GM12872 (cell line): ENCODE measurements around the gene KCNQ1OT1.

Source experiments
- CTCF ChIP-seq: IDR thresholded peaks from 3 replicates; pipeline ENCODE4 v1.5.1; 2011; ENCODE audit warnings: low read depth, mild to moderate bottlenecking, low read length, moderate library complexity; ENCODE audit not compliant: insufficient read depth

KCNQ1OT1 gene

GRCh38 chr11:2589538-2589934, 110.3 kb downstream of the KCNQ1OT1 start:
- no peak for TF ChIP-seq CTCF

DNA sequence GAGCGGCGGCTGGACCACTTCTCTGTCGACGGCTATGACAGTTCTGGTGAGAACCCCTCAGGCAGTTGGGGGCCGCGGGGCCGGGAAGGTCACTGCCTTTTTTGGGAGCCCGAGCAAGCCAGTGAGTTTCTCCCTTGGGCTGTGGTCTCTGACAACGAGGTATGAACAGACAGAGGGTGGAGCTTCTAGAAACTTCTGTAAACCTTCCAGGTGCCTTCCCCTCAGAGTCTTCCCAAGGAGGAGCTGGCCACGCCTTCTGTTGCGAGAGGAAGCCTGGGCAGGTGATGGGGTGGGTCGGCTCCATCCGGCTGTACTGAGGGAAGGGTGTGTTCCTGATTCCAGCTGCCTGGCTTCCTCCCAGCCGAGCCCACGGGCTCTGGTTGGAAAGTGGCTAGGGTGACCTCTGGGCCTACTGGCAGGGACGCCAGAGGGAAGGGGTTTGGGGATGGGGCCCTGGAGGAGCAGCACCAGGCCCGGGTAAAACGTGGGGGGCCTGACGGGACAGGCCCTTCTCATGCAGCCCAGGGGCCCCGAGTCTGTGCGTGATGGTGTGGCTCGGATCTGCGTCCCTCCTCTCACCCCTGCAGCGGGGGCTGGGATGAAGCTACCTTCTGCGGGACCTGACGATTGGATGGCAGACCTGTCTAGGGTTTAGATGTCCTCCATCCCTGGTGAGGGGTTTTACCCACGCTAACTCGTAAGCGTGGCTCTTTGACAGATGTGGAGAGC, 110.8 kb downstream of the KCNQ1OT1 start:
- TF ChIP-seq CTCF: no peak

DNA sequence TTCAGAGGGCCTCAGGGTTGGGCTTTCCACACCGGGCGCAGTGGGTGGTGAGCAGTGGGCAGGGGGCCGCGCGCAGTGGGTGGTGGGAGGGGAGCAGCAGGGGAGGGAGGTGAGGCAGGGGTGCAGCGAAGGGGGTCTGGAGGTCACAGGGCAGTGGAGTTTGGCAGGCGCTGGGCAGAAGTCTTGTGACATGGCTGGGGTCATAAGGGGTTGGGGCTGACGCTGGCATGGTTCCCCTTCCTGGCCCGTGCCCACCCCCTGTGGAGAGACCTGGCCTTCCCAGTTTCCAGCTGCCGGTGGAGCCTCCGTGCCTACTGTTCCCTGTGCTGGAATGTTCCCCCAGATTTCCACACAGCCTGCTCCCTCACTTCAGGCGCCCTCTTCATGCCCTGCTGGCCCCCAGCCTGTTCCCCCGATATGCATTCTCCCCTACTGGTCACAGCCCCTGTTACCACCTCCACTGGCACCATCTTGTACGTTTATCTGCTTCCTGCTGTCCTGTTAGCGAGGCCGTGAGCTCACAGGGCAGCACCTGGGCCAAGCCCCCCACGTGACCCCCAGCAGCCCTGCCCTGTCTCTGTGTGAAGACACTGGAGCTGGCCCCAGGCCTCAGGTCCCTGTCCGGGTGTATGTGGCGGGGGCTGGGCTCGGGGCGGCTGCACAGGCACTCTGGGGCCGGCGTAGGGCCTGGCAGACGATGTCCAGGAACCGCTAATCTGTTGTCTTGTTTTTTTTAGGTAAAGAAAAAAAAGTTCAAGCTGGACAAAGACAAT, 111.6 kb downstream of the KCNQ1OT1 start:
- TF ChIP-seq CTCF: no peak

DNA sequence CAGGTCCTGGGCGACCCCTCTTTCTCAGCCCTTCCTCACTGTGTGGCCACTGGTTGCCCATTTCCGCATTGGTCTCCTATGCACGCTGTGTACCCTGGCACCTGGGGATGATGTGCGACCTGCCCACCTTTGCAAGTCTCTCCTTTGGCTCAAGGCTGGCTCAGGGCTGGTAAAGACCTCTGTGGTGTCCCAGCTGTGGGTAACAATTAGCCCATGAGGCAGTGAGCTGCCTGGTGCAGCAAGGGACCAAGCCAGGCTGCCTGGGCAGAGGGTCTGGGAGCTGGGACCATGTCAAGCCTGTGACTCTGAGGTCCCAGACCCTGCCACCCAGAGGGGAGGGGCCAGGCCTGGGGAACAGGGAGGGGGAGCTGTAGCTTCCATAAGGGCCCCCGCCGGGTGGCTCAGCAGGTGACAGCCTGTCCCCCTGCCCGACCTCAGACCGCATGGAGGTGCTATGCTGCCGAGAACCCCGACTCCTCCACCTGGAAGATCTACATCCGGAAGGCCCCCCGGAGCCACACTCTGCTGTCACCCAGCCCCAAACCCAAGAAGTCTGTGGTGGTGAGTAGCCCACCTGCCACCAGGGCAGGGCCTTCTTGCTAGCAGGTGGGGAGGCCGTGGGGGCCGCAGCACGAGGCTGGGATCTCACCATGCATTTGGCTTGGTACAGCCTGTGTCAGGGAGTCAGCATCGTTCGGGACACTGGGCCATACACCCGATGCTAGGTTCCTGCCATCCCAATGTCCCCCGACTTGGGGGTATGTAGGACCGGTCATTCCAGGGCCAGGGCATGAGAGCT, 112.5 kb downstream of the KCNQ1OT1 start:
- TF ChIP-seq CTCF: no peak

DNA sequence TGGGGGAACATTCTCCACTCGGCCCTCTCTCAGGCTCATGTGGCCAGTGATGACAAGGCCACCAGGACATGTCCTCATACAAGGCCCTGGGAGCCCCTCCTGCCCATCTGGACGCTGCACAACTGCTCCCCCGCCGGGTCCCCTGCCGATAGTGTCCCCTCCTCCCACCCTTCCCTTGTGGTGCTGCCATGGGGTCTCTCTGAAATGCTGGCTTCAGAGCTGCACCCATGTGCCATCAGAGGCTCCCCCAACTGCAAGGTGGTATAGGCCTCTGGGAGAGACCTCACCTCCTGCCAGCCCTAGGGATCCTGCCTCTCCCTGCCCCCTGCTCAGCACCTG, 113.0 kb downstream of the KCNQ1OT1 start:
- no peak for TF ChIP-seq CTCF

DNA sequence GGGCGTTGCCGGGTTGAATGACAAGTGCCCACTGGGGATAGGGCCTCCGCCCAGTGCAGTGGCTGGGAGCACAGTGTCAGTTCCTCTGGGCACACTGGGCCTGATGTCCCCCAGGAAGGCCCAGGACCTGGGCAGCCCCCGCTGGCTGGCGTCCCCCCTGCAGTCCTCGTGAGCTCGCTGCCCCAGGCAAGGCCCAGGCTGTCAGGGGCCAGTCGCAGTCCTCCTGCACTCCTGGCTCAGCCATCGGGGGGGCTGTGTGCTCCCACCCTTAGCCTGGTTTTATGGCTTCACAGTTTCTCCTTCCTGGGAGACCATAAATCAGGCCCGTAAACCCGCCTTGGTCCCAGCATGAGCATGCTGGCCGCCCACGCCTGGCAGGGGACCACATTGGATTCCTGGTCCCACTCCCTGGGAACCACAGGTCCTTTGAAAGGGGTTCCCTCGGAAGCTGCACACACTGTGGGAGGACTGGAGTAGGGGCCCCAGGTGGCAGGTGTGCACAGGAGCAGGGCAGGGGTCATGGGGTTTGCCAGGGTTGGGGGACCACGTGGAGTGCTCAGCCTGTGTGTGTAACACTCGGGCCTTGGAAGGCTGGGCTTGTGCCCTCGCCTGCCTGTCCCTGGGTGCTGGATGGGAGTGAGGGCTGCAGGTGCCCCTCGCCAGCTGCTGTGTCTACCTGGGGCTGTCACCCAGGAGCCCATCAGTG, 113.6 kb downstream of the KCNQ1OT1 start:
- no peak for TF ChIP-seq CTCF
